Caco-2 (cell line): Measurements from ENCODE around the gene STAU1. TPM values are rescaled to one million over a fixed set of nuclear protein-coding genes. Genes with fewer than 3 reads are reported as not detected.

ENCODE experiments used
- BruUV-seq: library from RNA; stranded (reverse); fragments of 400-500 nt; replicated peaks from 2 replicates; lab custom pipeline; 2021; lab: Mats Ljungman, UMichigan
- CTCF ChIA-PET: fragments of 300-600 bp; sonication (Branson Sonifier 250); formaldehyde crosslinking; loops from one replicate; lab custom pipeline; 2022; ENCODE audit warnings: antibody characterized with exemption; lab: Charles Lee
- POLR2A ChIA-PET: fragments of 300-600 bp; sonication (Branson Sonifier 250); formaldehyde crosslinking; loops from one replicate; lab custom pipeline; 2022; ENCODE audit warnings: antibody characterized with exemption; lab: Charles Lee
- DNase-seq, 2 experiments: peaks; one replicate each; pipeline versions ENCODE4 v3.0.0 to v3.0.0-alpha.2; 2020 to 2022
- H3K27me3 ChIP-seq: replicated peaks from 2 replicates; pipeline ENCODE4 v1.6.0; 2011; ENCODE audit warnings: low read length; ENCODE audit not compliant: control insufficient read depth, insufficient read depth
- H3K36me3 ChIP-seq: 2 replicates; pipeline ENCODE4 v1.5.1; 2011; ENCODE audit warnings: low read length; ENCODE audit not compliant: control insufficient read depth, insufficient read depth
- H3K4me1 ChIP-seq: fragments of 250-450 bp; sonication (Bioruptor Pico); 2 replicates; pipeline ENCODE4 v1.5.1; 2020; ENCODE audit warnings: mild to moderate bottlenecking
- H3K4me3 ChIP-seq: 2 replicates; pipeline ENCODE4 v1.5.1; 2011; ENCODE audit warnings: low read depth, mild to moderate bottlenecking, control low read depth, low read length
- H3K9me3 ChIP-seq: fragments of 250-450 bp; sonication (Bioruptor Pico); 2 replicates; pipeline ENCODE4 v1.5.1; 2020; ENCODE audit warnings: mild to moderate bottlenecking, moderate library complexity
- H3K27ac Mint-ChIP-seq: one replicate; pipeline ENCODE4 v1.8.0; 2022; ENCODE audit warnings: mixed read lengths; ENCODE audit not compliant: unreplicated experiment
- H3K27me3 Mint-ChIP-seq: one replicate; pipeline ENCODE4 v1.8.0; 2022; ENCODE audit warnings: mixed read lengths; ENCODE audit not compliant: insufficient read depth, unreplicated experiment
- H3K36me3 Mint-ChIP-seq: one replicate; pipeline ENCODE4 v1.8.0; 2022; ENCODE audit warnings: mild to moderate bottlenecking, mixed read lengths; ENCODE audit not compliant: insufficient read depth, unreplicated experiment
- H3K4me1 Mint-ChIP-seq: one replicate; pipeline ENCODE4 v1.8.0; 2022; ENCODE audit warnings: low read depth, mixed read lengths; ENCODE audit not compliant: unreplicated experiment
- H3K4me3 Mint-ChIP-seq: one replicate; pipeline ENCODE4 v1.8.0; 2022; ENCODE audit warnings: mild to moderate bottlenecking, moderate library complexity, mixed read lengths; ENCODE audit not compliant: unreplicated experiment
- H3K9me3 Mint-ChIP-seq: one replicate; pipeline ENCODE4 v1.8.0; 2022; ENCODE audit warnings: mixed read lengths; ENCODE audit not compliant: unreplicated experiment
- intact Hi-C: fragments of 100-400 bp; cut with micrococcal nuclease; formaldehyde crosslinking; loops from one replicate; pipeline ENCODE4 v1.10.0; 2022; ENCODE audit not compliant: unreplicated experiment
- total RNA-seq: library from RNA; stranded (reverse); gene quantifications from 2 replicates; pipeline ENCODE4 v1.2.3, GENCODE V29; 2022
- TF ChIP-seq, protein P1 (sequence below), 2 experiments: fragments of 200-600 bp in 1 of 2; IDR thresholded peaks; 1 replicate in 1 of 2; 2 replicates in 1 of 2; pipeline versions ENCODE4 v1.5.1 to v1.8.0; 2011 to 2022; ENCODE audit warnings: antibody characterized with exemption in 1 of 2, control low read depth in 1 of 2, inconsistent platforms in 1 of 2, low read depth in 1 of 2, low read length in 1 of 2, mild to moderate bottlenecking in 1 of 2, moderate library complexity in 1 of 2; ENCODE audit not compliant: insufficient read depth in 1 of 2, severe bottlenecking in 1 of 2, unreplicated experiment in 1 of 2

STAU1 gene
- total RNA-seq, 1 experiment from 2014 or later, result 201 TPM

DNA sequence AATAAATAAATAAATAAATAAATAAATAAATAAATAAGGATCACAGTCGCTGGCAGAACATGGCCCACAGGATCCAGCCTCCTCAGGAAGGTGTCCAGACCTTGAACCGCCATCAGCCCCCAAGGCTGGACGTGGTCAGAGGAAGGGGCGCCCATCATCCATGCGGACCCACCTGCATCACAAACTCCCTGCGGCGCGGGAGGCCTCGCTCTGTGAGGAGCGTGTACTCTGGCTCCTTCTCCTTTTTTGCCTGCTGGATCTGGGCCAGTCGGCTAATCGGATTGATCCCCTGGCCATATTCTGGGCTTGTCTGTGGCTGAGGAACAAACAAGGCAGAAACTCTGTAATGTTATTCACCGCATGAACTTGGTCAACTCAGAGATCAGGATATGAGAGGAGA is 65.2 kb downstream of the STAU1 start:
- TF ChIP-seq, protein P1, sequence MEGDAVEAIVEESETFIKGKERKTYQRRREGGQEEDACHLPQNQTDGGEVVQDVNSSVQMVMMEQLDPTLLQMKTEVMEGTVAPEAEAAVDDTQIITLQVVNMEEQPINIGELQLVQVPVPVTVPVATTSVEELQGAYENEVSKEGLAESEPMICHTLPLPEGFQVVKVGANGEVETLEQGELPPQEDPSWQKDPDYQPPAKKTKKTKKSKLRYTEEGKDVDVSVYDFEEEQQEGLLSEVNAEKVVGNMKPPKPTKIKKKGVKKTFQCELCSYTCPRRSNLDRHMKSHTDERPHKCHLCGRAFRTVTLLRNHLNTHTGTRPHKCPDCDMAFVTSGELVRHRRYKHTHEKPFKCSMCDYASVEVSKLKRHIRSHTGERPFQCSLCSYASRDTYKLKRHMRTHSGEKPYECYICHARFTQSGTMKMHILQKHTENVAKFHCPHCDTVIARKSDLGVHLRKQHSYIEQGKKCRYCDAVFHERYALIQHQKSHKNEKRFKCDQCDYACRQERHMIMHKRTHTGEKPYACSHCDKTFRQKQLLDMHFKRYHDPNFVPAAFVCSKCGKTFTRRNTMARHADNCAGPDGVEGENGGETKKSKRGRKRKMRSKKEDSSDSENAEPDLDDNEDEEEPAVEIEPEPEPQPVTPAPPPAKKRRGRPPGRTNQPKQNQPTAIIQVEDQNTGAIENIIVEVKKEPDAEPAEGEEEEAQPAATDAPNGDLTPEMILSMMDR (IDR thresholded peaks at IDR 0.05; ENCODE audit: insufficient read depth in 1 of 2, low read depth in 1 of 2, low read length in 1 of 2, severe bottlenecking in 1 of 2, unreplicated experiment in 1 of 2), result no peak
- ChIA-PET POLR2A (no interaction called here), CTCF (interaction anchor here (1.6 kb wide), 1 partner anchor 10 kb away, joined by 4 read pairs; no protein-coding TSS in a partner anchor)
- Histone ChIP-seq H3K27me3 (no peaks in the 10 kb centered on the region), H3K9me3 (no peaks in the 10 kb centered on the region), H3K4me3 (no peak overlapping the region), H3K36me3 (peaks cover 18% of the 10 kb centered on the region), H3K4me1 (no peaks in the 10 kb centered on the region)
- no peaks in the 10 kb centered on the region for H3K9me3 Mint-ChIP-seq
- intact Hi-C loops, result no loop called here
- peaks cover 96% of the 10 kb centered on the region for H3K36me3 Mint-ChIP-seq
- no peak overlapping the region for H3K4me3 Mint-ChIP-seq
- DNase-seq, result no peak
- no peaks in the 10 kb centered on the region for H3K27me3 Mint-ChIP-seq
- BruUV-seq, result no TSS peak
- H3K4me1 Mint-ChIP-seq, result no peaks in the 10 kb centered on the region
- no peak overlapping the region for H3K27ac Mint-ChIP-seq

DNA sequence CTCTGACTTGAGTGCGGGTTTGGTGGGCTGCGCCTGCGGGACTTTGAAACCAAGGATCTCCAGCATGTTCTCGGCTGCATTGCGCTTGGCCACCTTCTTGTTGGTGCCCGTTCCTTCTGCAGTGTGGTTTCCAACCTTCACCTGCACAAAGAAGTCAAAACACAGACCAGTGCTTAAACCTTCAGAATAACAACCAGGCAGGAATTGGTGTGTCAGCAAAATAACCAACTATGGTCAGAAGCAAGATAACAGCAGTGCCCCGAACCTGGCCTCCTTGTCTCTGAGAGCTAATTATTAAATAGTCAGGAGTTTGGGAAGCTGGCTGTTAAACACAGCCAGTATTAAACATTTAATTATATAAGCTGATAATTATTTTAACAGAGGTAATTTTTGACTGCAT is 68.1 kb downstream of the STAU1 start:
- no peak for DNase-seq
- ChIA-PET POLR2A (no interaction called here), CTCF (interaction anchor here (0.6 kb wide), 1 partner anchor 109 kb away, joined by 6 read pairs; no protein-coding TSS in a partner anchor)
- Mint-ChIP-seq H3K27me3 (no peaks in the 10 kb centered on the region), H3K27ac (no peak overlapping the region), H3K4me3 (no peak overlapping the region), H3K4me1 (no peaks in the 10 kb centered on the region), H3K9me3 (no peaks in the 10 kb centered on the region), H3K36me3 (peaks cover 96% of the 10 kb centered on the region)
- Histone ChIP-seq H3K4me3 (no peak overlapping the region), H3K27me3 (no peaks in the 10 kb centered on the region), H3K9me3 (no peaks in the 10 kb centered on the region), H3K4me1 (no peaks in the 10 kb centered on the region), H3K36me3 (peaks cover 18% of the 10 kb centered on the region)
- intact Hi-C loops, result no loop called here
- TF ChIP-seq, protein P1 (IDR thresholded peaks at IDR 0.05; ENCODE audit: insufficient read depth in 1 of 2, low read depth in 1 of 2, low read length in 1 of 2, severe bottlenecking in 1 of 2, unreplicated experiment in 1 of 2), result no peak
- BruUV-seq, result no TSS peak

DNA sequence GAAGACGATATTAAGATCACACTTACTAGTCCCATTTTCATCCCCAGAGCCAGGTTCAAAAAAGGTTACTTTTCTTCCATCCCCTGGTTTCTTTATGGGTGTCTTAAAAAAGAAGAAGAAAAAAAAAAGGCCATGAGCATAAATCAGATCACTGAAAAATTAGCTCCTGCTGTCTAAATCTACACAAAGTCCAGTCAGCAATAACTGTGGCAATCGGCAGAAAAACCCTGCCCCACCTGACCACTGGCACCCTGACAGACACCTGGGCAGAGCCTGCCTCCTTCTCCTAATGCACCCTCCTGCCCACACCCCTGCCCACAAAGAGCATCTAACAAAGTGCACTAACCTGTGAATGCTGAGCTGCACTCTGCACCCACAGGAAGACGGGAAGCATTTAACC is 69.8 kb downstream of the STAU1 start:
- Histone ChIP-seq H3K4me3 (no peak overlapping the region), H3K36me3 (peaks cover 14% of the 10 kb centered on the region), H3K9me3 (no peaks in the 10 kb centered on the region), H3K27me3 (no peaks in the 10 kb centered on the region), H3K4me1 (no peaks in the 10 kb centered on the region)
- BruUV-seq, result no TSS peak
- Mint-ChIP-seq H3K4me3 (no peak overlapping the region), H3K36me3 (peaks cover 95% of the 10 kb centered on the region), H3K4me1 (no peaks in the 10 kb centered on the region), H3K27me3 (no peaks in the 10 kb centered on the region), H3K27ac (peak overlapping the region; percentile 14), H3K9me3 (no peaks in the 10 kb centered on the region)
- DNase-seq, result no peak
- POLR2A ChIA-PET, result no interaction called here
- TF ChIP-seq, protein P1 (IDR thresholded peaks at IDR 0.05; ENCODE audit: insufficient read depth in 1 of 2, low read depth in 1 of 2, low read length in 1 of 2, severe bottlenecking in 1 of 2, unreplicated experiment in 1 of 2), result no peak
- intact Hi-C loops, result no loop called here
- CTCF ChIA-PET, result no interaction called here
